Urothelium cell line (cell line): ENCODE results near the gene ADAP1.
A peak's percentile ranks its signal among the peaks of the same experiment; 100 is the strongest.

Experiments
- DNase-seq: peaks from one replicate; pipeline ENCODE4 v3.0.0; 2011; ENCODE audit warnings: low spot score, mixed read lengths
- FAIRE-seq: peaks from 2 replicates; lab custom pipeline; 2011; peaks lifted over from hg19 to GRCh38; lab: Jason Lieb, UNC

ADAP1 gene

DNA sequence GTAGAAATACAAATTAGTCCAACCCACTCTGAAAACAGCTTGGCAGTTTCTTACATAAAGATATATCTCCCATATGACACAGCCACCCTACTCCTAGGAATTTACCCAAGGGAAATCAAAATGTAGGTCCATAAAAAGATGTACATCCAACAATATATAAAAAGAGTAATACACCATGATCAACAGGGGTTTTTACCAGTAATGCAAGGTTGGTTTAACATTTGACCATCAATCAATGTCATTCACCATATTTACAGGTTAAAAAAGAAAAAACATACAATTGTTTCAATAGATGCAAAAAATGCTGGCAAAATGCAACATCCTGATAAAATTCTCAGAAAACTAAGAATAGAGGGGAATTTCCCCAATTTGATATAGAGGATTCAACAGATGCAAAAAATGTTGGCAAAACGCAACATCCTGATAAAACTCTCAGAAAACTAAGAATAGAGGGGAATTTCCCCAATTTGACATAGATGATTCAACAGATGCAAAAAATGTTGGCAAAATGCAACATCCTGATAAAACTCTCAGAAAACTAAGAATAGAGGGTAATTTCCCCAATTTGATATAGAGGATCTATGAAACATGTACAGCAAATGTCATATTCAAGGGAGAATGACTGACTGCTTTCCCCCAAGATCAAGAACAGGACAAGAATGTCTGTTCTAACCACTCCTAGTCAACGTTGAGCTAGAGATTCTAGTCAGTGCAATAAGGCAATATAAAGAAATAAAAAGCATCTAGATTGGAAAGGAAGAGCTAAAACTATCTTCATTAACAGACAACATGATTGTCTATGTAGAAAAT, 13.7 kb downstream of the ADAP1 start:
- FAIRE-seq, result no peak
- DNase-seq, result no peak

DNA sequence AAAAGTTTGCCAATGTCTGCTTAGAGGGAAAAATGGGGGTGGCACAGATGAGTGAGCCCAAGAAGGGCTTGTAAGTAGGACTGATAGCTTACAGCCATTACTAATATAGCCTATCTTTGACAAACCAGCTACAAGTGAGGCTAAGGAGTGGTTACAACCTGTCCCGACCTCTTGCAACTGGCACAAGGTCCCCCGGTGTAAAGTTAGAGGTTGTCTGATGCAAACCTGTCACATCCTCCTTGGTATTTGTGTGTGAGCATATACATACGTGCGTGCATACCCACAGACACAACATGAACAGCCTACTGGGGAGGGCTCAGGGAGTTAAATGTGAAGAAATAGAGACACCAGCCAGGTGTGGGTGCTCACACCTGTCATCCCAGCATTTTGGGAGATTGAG, 14.6 kb downstream of the ADAP1 start:
- DNase-seq, result no peak
- peak; percentile 48 for FAIRE-seq

DNA sequence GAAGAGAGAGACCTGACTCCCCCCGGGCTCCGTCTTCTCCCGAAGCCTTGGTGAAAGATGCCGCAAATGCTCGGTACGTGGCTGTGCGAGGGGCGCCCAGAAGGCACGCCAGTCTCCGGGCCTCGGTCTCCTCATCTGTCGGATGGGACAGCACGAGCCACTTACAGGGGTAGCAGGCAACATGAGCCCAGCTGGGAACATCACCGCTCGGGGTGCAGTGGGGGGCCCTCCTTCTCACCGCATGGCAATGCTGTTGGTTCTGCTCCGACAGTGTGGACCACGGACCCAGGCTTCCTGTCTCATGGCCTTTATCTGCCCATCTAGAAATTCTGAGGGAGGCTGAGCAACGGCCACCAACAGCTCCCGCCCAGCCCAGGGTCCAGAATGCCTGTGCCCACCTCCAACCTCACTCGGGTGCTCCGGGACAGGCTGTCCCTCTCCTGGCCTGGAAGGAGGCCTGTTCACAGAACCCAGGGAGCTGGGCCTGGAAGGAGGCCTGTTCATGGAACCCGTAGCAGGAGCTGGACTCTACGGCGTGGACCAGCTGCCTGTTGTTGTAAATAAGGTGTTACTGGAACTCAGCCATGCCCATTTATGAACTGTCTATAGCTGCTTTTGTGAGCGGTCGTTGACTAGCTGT, 15.8 kb downstream of the ADAP1 start:
- FAIRE-seq, result no peak
- DNase-seq, result no peak

DNA sequence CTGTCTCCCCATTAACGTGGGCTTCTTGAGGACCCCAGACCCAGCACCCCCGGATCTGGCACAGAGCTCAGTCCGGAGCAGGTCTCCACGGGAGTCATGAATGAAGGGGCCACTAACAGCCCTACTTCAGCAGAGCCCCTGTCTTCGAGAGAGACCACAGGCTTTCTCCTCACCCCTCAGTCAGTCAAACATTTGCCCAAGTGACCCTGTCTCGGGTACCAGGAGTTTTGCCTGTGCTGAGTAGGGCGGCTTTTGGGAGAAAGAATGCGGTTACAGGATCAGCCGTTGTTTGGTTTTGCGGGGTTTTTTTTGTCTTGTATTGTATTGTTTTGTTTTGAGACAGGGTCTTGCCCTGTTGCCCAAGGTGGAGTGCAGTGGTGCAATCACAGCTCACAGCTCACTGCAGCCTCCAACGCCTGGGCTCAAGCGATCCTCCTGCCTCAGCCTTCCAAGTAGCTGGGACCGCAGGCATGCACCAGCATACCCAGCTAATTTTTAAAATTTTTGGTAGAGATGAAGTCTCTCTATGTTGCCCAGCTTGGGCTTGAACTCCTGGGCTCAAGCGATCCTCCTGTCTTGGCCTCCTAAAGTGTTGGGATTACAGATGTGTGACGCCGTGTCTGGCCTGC, 16.5 kb downstream of the ADAP1 start:
- no peak for FAIRE-seq
- no peak for DNase-seq

DNA sequence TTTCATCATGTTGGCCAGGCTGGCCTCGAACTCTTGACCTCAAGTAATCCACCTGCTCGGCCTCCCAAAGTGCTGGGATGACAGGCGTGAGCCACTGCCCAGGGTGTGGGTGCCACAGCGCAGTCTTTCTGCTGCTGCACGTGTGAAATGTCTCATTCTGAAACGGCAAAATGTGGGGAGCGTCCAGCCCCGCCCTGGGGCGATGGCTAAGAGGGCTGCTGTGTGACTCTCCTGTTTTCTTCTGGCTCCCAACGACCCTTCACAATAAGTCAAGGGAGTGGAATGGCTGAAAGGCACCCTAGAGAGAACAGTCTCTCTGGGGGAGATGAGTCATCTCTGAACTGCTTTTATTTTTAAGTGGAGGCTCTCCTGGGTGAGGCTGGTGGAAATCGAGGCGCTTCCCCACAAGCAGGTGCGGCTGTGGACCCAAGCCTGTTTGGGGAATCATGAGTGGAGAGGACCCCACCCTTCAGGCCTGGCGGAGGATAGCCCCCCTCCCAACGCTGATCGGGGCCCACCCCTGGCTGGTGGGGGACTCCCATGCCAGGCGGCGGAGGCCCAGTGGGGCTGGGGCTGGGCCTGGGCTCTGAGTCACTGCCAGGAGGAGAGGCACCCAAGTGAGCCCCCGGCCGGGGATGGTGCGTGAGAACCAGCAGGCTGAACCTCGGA, 18.0 kb downstream of the ADAP1 start:
- no peak for FAIRE-seq
- DNase-seq, result peak; percentile 84

DNA sequence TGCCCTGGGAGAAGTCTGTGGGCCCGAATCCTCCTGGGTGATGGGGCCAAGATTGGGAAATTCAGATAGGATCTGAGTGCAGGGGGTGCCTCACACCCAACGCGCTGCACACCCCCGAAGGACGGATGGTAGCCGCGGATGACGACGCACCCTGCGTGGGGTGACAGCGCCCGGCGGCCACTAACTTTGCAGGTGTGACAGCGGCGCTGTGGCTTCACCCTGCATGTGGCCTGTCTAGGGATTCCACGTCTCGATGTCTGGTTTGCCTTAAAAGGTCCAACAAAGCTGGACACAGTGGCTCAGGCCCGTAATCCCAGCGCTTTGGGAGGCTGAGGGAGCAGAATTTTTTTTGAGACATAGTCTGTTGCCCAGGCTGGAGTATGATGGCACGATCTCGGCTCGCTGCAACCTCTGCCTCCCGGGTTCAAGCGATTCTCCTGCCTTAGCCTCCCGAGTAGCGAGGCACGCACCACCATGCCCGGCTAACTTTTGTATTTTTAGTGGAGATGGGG, 18.6 kb downstream of the ADAP1 start:
- DNase-seq (no peak), FAIRE-seq (peak; percentile 40)

DNA sequence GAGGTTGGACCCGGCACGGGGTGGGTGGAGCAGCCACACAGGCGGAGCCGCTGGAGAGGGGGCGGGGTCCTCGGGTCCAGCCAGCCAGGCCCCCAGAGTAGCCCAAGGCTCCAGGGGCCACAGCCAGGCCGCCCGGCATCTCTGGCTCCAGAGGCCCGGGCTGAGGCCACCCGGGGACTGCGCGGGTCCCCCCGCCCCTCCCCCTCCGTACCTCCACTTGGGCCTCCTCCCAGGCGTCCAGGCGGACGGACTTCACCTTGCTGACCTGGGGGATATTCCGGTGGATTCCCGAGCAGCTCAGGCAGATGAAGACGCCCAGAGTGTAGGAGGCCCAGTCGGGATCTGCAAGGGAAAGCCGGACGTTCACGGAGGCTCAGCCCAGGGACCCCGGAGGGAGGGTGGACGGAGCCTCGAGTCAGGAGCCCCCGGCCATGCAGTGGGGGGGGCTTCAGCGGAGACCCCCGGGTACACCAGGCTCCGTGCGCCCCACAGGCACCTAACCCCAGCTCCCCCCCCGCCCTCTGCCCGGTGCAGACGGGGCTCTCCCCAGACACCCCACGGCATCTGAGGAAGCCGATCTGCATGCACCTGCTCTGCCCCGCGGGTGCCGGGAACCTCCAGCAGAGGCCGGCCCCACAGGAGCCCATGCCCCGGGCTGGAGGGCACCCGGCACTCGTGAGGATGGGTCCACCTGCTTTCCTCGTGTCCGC, 19.2 kb downstream of the ADAP1 start:
- DNase-seq, result no peak
- no peak for FAIRE-seq

DNA sequence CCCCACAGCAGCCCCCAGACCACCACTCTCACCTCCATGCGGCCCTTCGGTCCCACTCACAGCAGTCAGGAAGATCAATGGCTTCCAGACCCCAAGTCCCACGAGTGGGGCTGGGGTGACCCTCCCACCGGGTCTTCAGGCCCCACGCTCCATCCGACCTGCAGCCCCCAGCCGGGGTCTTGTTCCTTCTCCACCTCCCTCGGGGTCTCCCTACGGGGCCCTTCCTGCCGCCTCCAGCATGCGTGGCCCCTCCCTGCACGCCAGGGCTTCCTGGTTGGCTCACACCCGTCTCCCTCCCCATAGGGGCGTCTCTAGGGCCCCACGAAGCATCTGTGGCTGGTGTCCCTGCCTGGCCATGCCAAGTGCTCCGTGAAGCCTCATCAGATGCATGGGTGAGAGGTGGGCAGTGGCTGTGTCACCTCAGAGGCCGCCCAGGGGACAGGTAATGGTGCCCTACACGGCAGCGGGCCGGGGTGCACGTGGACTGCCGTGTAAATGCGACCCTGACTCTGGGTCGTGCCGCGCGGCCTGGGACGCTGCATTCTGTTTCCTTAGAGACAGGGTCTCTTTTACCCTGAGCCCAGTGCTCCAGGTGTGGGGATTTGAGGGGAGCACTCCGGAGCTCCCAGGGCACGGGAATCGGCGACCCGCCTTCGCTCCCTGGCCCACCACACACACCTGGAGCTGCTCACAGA, 19.9 kb downstream of the ADAP1 start:
- FAIRE-seq, result no peak
- DNase-seq, result no peak

DNA sequence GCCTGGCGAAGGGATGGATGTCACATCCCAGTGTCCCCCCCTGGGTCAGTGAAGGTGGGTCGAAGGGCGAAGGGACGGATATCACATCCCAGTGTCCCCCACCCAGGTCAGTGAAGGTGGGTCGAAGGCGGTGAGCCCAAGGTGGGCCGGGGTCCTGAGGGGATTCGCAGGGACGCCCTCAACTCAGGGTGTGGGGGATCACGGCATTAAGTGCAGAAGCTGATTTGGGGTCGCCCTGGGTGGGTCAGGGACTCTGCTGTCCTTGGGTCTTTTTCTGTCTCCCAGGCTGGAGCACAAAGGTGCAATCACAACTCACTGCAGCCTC, 21.9 kb downstream of the ADAP1 start:
- no peak for FAIRE-seq
- DNase-seq, result no peak

DNA sequence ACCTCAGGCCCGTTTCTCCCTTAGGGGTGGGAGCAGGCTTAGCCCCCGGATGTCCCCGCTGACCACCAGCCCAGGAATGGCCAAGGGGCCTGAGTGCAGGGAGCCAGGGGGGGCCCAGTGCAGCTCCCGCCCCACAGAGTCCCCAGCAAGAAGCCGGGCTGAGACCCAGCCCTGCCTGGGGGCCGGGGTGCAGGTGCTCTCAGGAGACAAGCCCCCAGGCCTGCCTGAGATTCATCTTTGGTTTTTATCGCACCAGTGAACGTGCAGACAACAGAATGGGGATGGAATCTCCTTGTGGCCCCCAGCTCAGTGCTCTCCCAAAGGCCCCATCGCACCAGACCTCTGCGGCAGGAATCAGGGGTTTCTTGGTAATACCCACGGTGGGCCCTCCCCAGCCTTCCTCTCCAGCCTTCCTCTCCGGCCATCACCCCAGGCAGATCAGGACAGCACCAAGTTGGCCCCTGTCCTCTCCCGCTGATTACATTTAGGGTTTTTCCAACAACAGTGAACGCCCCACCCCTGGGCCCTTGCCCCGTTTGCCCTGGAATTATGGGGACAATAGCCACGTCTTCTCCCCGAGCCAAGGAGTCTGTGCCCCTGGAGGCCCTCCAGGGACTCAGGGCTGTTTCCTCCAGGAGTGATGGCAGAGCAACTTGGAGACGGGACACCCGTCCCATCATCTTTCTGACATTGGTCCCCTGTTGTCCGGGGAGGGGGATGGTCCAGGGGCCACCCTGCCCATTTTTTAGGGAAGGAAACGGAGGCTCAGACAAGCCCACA, 22.4 kb downstream of the ADAP1 start:
- DNase-seq, result no peak
- peak; percentile 42 for FAIRE-seq

DNA sequence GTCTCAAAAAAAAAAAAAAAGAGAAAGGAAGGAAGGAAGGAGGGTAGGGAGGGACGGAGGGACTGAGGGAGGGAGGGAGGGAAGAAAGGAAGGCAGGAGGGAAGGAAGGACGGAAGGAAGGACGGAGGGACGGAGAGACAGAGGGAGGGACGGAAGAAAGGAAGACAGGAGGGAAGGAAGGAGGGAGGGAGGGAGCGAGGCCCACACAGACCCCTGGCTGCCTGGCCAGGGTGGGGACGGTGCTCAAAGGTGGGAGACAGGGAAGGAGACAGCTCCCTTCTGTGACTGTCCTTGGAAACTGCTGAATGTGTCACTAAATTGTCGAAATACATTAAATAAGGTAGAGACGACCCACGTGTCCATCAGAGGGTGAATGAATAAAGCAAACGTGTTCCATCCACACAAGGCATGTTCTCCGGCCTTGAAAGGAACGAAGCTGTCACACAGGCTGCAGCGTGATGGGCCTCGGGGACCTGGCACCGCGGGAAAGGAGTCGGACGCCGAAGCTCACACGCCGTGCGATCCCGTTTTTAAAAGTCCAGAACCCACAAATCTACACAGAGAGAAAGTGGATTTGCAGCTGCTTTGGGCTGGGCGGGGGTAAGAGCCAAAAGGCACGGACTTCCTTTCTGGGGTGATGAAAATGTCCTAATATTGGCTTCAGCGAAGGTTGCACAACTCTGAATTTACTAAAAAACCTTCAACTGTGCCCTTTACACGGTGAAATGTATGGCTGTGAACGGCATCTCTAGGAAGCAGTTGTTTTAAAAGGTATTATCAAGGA, 23.3 kb downstream of the ADAP1 start:
- DNase-seq (no peak), FAIRE-seq (peak; percentile 42)

DNA sequence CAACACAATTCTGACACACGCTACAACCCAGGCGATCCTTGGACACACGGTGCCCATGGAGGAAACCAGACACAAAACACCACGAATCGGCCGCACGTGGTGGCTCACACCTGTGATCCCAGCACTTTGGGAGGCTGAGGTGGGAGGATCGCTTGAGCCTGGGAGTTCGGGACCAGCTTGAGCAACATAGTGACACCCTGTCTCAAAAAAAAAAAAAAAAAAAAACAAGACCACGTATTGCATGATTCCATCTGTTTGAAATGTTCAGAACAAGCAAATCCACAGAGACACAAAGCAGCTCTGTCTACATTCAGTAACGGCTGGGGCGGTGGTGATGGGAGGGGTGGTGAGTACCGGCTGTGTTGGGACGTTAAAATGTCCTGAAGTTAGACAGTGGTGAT, 25.2 kb downstream of the ADAP1 start:
- FAIRE-seq (no peak), DNase-seq (no peak)

DNA sequence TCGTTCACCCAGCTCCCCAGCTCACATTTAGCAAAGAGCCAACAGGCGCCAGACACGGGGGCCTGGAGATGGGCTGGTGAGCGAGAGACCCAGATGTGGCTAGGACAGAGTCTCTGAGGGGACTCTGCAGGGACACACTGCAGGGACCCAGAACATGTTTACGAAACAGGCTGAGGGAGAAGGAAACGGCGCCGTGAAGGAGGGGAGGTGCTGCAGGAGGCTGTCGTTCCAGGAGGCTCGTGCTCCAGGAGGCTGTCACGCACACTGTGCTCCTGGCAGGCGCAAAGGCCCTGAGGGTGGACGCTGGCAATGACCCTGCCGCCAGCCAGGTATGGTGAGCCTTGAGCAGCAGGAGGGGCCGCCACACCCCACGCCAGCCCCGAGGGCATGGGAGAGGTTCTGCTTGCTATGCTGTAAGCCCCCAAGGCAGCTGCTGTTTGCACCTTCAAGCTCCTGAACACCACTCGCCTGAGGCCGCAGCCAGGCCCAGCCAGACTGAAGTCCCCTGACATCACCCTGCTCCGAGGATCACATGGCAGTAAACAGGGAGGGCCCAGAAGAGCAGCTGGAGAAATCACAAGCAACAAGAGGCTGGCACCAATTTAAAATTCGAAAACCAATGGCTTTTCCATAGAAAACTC, 27.3 kb downstream of the ADAP1 start:
- peak; percentile 42 for FAIRE-seq
- DNase-seq, result no peak

DNA sequence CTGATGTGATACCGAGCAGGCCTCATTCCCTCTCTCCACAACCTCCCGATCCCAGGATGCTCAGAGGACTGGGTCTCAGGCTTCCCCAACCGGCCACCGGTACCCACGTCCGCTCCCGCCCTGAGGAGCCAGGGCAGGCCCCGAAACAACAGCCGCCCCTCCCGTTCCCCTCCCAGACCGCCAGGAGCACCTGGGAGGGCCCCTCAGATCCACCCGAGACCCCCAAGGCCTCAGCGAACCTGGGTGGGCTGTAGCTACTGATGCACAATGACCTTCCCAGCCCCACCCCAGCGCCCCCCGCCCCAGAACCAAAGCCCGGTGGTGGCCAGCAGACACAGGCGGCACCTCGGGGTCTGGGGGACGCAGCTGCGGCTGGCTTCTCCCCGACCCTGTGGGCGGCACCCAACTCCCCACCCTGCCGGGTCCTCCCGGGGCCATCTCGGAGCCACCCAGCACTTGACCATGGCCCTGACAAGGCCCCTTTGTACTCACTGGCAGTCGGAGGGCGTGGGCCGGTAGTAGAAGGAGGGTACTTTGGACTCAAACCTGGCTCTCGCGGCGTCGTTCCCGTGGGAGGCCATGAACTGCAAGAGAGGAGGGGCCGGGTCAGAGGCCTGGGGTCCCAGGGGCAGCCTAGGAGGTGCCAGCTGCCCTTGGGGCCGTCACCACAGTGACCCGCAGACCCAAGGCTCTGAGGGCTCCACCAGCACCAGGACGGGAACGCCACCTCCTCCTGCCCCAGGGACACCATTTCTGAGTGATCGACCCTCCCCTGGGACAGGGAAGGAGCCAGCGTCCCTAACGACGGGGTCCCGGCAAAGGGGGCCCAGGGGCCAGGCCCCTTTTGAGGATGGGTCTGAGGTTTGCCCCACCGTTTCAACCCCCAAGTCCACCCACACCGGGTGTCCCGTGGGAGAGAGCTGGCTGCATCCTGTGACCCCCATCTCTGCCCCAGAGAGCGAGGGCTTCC, 28.1 kb downstream of the ADAP1 start:
- DNase-seq (no peak), FAIRE-seq (no peak)

DNA sequence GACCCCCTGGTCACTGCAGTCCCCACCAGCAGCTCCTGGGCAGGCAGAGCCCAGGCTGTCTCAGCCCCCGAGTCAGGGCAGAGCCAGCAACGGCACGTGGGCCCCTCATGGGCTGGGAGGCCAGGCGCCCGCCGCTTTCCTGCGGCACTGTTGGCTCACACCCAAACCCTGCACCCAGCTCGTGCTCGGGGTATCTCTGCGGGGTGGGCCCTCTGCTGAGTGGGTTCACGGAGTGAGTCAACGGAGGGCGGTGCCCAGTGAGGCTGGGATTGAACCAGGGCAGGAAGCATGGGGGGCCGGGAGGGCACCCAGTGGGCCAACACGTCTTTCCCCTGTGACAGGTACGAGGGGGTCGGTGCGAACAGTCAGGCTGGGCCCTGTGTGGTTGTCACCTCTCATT, 28.9 kb downstream of the ADAP1 start:
- FAIRE-seq (peak; percentile 40), DNase-seq (no peak)

DNA sequence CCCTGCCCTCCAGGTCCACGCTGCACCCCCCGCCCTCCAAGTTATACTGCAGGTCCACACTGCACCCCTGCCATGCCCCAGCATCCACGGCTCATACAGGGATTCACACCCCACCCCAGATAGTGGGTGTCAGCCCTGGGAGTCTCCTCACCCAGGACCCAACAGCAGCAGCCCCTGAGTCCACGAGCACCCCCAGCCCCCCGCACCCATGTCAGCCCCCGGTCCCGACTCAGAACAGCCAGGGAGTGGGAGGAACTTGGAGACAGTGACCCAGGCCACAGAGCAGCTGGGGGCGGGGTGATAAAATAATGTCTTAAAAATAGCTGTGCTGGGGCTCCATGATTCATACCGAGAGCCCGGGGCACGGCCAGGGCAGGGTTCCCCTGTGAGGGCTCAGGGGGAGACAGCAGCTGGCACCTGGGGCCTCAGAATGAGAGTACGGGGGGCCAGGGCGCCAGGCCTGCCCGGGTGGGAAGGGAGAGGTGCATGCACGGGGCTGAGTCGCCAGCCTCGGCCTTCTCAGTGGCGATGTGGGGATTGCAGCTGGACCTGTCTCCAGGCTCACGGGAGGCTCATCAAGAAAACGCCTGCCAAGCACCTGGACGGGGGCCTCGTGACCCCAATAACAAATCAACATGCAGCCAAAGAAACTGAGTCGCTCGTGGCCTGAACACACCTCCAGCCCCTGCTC, 29.8 kb downstream of the ADAP1 start:
- DNase-seq (peak; percentile 61), FAIRE-seq (peak; percentile 78)
